ENCODE measurements around the gene NUP62CL.
A peak's percentile ranks its signal among the peaks of the same experiment; 100 is the strongest.

Gene NUP62CL

DNA sequence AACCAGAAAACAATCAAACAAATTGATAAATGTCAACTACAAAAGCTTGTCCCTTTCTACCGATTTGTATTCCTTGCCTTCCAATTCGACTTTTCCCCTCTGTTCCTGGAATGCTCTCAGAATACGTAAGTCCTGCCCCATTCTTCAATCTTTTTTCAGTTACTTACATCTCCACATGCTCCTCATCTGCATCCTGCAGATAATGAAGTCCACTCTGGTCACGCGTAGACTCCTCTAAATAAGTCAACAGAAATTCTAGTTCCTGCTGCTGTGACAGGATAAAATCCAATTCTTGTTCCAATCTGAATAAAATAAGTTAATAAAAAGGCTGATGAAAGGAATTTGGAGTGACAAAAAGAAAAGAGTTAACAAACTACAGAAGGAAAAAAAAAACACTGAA lies 53.2 kb downstream of the NUP62CL start:
- DNase-seq (ENCODE audit: low read depth in 3 of 3), result no peak

DNA sequence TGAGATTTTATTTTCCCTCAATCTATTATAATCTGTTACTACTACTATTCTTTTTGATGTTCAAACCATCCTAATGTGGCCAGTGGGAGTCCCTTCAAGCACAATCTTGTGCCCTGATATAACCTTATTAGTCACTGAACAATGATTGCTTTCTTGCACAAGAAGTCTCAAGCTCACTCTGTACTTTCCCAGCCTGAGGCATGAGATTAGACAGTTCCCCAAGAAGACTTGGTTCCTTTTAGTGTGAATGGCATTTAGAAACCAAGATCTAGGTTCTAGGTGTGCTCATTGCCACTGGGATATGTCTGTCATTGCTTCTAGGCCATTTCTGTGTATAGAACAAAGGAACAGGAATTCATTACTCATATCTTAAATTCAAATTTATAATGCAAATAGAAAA lies 59.6 kb downstream of the NUP62CL start:
- DNase-seq (ENCODE audit: low read depth in 3 of 3), result no peak

DNA sequence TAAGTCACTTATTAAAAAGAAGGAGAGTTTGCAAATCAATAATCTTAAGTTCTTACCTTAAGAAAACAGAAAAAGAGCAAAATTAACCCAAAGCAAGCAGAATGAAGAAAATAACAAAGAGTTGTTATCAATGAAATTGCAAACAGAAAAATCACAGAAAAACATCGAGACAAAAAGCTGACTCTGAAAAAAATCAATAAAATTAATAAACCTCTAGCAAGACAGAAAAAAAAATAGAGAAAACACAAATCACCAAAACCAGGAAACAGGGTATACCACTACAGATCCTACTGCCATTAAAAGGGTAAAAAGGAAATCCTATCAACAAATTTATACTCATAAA lies 70.3 kb downstream of the NUP62CL start:
- DNase-seq (ENCODE audit: low read depth in 3 of 3), result no peak

DNA sequence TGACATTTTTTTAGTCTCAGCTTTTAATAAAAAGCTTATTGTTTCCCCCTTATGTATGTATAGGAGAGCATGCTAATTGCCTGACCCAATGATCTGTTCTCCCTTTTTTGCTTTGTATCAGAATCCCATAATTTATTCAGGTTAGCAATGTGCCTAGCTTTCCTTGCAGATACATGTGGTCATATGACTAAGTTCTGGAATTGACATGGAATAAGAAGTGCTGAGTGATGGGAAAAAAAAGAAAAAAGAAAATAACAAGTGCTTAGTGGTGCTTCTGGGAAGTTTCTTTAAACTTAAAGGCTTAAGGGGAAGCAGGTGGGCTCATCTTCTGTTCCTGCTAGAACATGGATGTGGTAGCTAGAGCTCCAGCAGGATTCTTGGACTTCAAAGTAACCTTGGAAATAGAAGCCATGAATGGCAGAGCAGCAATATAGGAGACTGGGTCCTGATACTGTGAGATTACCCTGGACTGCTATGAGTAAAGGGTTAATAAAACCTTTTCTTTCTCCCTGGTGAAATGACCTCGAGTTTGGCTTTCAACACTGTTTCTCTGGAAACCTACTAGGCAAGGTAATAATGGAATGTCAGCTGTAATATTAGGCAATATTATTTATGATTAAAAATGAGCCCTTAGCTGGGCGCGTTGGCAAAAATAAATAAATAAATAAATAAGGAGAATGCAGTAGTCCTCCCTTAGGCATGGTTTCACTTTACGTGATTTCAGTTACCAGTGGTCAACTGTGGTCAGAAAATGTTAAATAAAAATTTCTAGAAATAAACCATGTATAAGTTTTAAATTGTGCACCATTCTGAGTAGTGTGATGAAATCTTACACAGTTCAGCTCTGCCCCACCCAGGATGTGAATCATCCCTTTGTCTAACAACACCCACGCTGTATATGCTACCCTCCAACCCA lies 70.9 kb downstream of the NUP62CL start:
- no peak for DNase-seq (ENCODE audit: low read depth in 3 of 3)

DNA sequence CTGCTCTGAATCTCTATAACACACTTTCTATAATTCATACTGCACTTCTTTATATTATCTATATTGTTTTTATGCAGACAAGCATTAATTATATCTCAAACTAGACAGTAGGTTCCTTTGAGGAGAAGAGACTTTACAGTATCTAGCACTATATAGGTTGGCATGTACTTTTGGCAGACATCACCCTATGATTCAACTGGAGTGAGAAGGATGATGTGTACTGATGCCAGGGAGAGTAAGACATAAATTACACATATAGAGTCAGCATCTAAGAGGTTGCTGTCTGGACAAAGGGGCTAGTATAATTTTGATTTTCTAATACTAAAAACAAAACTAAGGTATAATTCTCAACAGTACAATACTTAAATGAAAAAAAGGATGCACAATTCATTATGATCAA lies 82.5 kb downstream of the NUP62CL start:
- DNase-seq (ENCODE audit: low read depth in 3 of 3), result no peak

DNA sequence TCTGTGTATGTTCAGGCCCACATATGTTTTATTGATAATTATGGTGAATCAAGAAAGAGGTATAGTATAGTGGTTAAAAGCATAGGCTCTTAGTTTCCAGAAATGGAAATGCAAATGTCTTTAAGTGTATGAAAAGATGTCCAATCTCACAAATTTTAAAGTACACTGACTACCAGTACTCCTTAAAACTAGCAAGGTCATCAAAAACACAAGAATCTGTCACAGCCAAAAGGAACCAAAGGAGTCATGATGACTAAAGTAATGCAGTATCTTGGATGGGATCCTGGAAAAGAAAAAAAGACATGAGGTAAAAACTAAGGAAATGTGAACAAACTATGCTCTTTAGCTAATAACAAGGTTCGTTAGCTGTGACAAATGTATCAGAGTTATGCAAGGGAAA lies 87.0 kb downstream of the NUP62CL start:
- no peak for DNase-seq (ENCODE audit: low read depth in 3 of 3)

DNA sequence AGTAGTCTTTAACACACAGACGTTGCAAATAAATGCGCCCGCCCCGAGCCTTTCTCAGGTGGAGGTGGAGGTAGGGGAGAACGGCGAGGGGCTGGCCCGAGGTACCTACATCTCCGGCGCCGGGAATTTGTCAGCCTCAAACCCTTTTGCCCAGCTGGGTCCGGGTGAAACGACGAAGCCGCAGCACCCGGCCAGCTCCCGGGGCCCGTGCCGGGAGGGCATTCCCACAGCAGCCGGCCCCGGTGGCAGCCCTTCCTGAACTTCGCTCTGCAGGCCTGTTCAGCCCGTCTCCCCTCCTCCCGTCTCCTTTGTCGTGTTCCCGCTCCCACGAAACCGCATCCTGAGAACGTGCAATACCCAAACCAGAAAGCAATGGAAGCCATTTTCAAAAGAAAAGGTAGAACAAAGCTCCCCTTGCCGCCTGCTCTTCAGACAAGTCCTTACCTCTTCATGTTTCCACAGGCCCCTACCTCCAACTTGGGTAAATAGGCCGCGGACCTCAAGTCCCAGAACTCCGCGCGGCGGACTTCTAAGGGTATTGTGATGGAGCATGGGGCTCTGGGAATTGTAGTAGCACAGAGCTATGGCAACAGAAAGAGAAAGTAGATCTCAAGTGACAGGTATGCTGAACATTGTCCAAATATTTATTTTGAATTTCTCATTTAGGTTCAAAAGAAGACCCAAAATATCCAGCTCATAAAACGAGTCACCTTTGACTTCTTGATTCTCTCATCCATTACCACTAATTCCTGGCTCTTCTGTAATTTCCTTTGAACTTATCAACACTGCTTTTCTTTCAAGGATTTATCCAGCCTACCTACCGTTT lies 87.7 kb downstream of the NUP62CL start, which contains the start of gene RBM41:
Gene RBM41, minus strand, starts transcription at position 501 of the 826 bp plus-strand sequence. Its CDS starts 49 bp downstream, at position 452.
- DNase-seq (ENCODE audit: low read depth in 3 of 3), result peak; percentile 27 to 51 (median 45)

DNA sequence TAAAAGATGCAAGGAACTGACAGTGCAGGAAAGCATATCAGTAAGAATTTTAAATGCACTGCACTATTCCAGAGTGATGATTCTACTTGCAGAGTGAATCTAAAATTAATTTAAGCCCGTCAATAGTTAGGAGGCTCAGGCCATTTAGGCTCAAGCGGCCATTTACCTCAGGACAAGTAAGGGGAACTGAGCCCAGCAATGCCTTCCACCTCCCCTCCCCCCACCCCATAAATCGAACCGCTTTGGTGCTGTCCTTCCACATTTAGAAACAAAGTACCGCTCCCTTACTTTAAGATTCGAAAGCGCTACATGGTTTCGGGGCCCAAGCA lies 88.3 kb downstream of the NUP62CL start:
- DNase-seq (ENCODE audit: low read depth in 3 of 3), result no peak

DNA sequence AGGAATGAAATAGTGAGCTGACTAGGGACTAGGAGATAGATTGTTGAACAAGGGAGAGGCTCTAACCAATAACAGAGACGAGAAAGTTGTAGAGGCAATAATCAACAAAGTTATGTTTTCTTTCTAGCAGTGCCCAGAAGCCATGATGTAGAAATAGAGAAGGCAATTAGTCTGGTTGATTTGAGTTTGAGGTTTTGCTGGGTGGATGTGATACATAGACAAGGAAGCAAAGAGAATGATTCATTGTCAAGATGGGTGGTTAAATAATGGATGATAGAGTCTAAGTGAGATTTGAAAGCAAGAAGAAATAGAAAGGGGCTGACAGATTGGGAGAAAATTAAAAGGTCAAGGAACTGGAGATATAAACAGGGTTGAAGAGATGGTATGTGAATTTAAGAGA lies 98.8 kb downstream of the NUP62CL start:
- no peak for DNase-seq (ENCODE audit: low read depth in 3 of 3)

DNA sequence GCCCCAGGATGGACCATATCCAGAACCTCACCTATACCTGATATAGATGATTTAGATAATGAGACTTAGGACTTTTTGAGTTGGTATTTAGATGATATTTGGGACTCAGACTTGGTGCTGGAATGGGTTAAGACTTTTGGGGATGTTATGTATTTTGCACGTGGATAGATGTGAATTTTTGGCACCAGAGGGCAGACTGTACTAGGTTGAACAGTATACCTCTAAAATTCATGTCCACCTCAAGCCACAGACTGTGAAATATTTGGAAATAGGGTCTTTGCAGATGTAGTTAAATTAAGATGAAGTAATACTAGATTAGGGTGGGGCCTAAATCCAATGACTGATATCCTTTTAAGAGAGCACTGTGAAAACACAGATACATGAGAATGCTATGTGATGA lies 103.3 kb downstream of the NUP62CL start:
- DNase-seq (ENCODE audit: low read depth in 3 of 3), result no peak

DNA sequence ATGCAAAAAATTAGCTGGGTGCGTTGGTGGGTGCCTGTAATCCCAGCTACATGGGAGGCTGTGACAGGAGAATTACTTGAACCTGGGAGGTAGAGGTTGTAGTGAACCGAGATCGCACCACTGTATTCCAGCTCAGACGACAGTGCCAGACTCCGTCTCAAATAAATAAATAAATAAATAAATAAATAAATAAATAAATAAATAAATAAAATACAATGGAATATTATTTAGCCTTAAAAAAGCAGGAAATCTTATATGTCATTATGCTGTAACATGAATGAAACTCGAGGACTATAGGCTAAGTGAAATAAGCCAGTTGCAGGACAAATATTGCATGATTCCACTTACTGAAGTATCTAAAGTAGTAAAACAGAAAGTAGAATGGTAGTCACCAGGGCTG lies 130.1 kb downstream of the NUP62CL start:
- no peak for DNase-seq (ENCODE audit: low read depth in 3 of 3)
